Measurements from ENCODE around the gene GPLD1.

DNA sequence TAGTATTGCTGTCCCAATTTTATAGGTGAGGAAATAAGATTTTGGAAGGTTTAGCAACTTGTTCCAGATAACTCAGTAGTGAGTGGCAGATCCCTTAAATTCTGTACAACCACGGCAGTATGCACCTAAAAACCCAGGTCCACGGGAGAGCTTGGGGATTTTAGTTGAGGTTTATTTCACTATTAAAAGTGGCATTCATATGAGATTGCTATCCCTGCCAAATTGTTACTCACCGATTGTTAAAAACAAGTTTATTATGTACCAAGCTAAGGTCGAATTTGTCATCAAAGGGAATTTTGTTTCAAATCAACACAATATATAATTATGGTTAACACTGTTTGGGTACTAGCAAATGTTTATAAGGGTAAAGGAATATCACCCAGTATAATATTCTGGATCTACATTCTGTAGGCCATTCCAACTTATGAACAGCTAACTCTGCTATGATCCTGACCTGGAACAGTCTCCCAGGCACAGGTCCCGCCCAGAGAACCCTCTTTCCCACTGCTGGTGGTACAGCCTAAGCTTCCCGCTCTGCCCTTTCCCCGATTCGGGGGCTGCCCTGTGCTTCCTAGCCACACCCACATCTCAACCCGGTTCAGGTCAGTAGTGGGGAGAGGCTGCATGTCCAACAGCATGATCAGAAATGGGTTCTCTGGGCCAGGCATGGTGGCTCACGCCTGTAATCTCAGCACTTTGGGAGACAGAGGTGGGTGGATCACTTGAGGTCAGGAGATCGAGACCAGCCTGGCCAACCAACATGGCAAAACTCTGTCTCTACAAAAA is 24.9 kb downstream of the GPLD1 start:
- no peak for TF ChIP-seq POLR2A (conservative IDR thresholded peaks at IDR 0.05)
- TF ChIP-seq, protein P1, sequence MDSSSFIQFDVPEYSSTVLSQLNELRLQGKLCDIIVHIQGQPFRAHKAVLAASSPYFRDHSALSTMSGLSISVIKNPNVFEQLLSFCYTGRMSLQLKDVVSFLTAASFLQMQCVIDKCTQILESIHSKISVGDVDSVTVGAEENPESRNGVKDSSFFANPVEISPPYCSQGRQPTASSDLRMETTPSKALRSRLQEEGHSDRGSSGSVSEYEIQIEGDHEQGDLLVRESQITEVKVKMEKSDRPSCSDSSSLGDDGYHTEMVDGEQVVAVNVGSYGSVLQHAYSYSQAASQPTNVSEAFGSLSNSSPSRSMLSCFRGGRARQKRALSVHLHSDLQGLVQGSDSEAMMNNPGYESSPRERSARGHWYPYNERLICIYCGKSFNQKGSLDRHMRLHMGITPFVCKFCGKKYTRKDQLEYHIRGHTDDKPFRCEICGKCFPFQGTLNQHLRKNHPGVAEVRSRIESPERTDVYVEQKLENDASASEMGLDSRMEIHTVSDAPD (CRISPR knock-in tag; IDR thresholded peaks at IDR 0.05) = no peak
- no peak for TF ChIP-seq MTA1 (IDR thresholded peaks at IDR 0.05; ENCODE audit: borderline replicate concordance)
- no peak for TF ChIP-seq ZNF780A (CRISPR knock-in tag; IDR thresholded peaks at IDR 0.05)
- TF ChIP-seq, protein P2, sequence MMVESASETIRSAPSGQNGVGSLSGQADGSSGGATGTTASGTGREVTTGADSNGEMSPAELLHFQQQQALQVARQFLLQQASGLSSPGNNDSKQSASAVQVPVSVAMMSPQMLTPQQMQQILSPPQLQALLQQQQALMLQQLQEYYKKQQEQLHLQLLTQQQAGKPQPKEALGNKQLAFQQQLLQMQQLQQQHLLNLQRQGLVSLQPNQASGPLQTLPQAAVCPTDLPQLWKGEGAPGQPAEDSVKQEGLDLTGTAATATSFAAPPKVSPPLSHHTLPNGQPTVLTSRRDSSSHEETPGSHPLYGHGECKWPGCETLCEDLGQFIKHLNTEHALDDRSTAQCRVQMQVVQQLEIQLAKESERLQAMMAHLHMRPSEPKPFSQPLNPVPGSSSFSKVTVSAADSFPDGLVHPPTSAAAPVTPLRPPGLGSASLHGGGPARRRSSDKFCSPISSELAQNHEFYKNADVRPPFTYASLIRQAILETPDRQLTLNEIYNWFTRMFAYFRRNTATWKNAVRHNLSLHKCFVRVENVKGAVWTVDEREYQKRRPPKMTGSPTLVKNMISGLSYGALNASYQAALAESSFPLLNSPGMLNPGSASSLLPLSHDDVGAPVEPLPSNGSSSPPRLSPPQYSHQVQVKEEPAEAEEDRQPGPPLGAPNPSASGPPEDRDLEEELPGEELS (CRISPR knock-in tag; IDR thresholded peaks at IDR 0.05; ENCODE audit: borderline replicate concordance) = no peak
- TF ChIP-seq JUNB (CRISPR knock-in tag; conservative IDR thresholded peaks at IDR 0.05) = no peak
- no peak for TF ChIP-seq RAD21 (CRISPR knock-in tag; conservative IDR thresholded peaks at IDR 0.05 in 1 of 2, IDR thresholded peaks at IDR 0.05 in 1 of 2)
- no peak for TF ChIP-seq TAF15 (IDR thresholded peaks at IDR 0.05; ENCODE audit: low read depth, low read length)
- TF ChIP-seq, protein P3, sequence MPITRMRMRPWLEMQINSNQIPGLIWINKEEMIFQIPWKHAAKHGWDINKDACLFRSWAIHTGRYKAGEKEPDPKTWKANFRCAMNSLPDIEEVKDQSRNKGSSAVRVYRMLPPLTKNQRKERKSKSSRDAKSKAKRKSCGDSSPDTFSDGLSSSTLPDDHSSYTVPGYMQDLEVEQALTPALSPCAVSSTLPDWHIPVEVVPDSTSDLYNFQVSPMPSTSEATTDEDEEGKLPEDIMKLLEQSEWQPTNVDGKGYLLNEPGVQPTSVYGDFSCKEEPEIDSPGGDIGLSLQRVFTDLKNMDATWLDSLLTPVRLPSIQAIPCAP (CRISPR knock-in tag; IDR thresholded peaks at IDR 0.05; ENCODE audit: borderline replicate concordance) = no peak
- TF ChIP-seq, protein P4, sequence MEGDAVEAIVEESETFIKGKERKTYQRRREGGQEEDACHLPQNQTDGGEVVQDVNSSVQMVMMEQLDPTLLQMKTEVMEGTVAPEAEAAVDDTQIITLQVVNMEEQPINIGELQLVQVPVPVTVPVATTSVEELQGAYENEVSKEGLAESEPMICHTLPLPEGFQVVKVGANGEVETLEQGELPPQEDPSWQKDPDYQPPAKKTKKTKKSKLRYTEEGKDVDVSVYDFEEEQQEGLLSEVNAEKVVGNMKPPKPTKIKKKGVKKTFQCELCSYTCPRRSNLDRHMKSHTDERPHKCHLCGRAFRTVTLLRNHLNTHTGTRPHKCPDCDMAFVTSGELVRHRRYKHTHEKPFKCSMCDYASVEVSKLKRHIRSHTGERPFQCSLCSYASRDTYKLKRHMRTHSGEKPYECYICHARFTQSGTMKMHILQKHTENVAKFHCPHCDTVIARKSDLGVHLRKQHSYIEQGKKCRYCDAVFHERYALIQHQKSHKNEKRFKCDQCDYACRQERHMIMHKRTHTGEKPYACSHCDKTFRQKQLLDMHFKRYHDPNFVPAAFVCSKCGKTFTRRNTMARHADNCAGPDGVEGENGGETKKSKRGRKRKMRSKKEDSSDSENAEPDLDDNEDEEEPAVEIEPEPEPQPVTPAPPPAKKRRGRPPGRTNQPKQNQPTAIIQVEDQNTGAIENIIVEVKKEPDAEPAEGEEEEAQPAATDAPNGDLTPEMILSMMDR (IDR thresholded peaks at IDR 0.05 in 2 of 3, conservative IDR thresholded peaks at IDR 0.05 in 1 of 3; ENCODE audit: insufficient read depth in 2 of 3, low read depth in 1 of 3, low read length in 3 of 3) = no peak
- no peak for TF ChIP-seq NFRKB (IDR thresholded peaks at IDR 0.05; ENCODE audit: low read depth)
- TF ChIP-seq, protein P5, sequence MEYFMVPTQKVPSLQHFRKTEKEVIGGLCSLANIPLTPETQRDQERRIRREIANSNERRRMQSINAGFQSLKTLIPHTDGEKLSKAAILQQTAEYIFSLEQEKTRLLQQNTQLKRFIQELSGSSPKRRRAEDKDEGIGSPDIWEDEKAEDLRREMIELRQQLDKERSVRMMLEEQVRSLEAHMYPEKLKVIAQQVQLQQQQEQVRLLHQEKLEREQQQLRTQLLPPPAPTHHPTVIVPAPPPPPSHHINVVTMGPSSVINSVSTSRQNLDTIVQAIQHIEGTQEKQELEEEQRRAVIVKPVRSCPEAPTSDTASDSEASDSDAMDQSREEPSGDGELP (CRISPR knock-in tag; IDR thresholded peaks at IDR 0.05; ENCODE audit: borderline replicate concordance) = no peak
- no peak for TF ChIP-seq SMC3 (conservative IDR thresholded peaks at IDR 0.05; ENCODE audit: insufficient read depth, low read depth, low read length)
